ENCODE results near the gene SEMA4D.

The SEMA4D gene

DNA sequence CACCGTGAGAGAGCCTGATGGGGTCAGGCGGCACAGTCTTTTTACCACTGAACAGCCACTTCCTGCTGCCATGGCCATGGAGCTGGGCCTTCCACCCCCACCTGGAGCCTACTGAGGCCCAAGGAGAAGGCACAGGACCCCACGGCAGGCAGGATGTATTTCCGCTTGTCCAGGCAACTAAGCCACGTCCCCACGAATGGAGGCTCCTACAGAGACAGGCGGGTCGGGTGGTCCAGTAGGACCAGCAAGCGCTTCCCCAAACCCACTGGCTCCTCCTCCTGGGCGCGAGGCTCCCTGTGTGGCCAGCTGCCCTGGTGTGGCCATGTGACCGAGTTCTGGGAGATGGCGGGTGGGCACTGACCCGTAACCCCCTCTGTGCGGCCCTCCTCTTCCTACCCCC is 113.1 kb downstream of the SEMA4D start:
- H4K20me1 ChIP-seq (ENCODE audit: insufficient read depth, low read length): peaks cover 21% of the 10 kb centered on the region
- ATAC-seq (ENCODE audit: insufficient read depth, low read depth) (no peak), DNase-seq (no peak)
- H3K79me2 ChIP-seq (ENCODE audit: insufficient read depth, low read length): no peaks in the 10 kb centered on the region
- H3K9me3 ChIP-seq (ENCODE audit: insufficient read depth, low read length, severe bottlenecking): no peaks in the 10 kb centered on the region
- no peak overlapping the region for H3K4me3 ChIP-seq (ENCODE audit: low read depth in 1 of 2, low read length in 2 of 2)
- peaks cover 98% of the 10 kb centered on the region for H3K36me3 ChIP-seq (ENCODE audit: insufficient read depth, low read length)
- H3K9ac ChIP-seq (ENCODE audit: low read depth, low read length): no peak overlapping the region
- no peak overlapping the region for H3K4me2 ChIP-seq (ENCODE audit: insufficient read depth, low read length)
- no peak overlapping the region for H2AFZ ChIP-seq (ENCODE audit: low read depth, low read length)
- no peaks in the 10 kb centered on the region for H3K27me3 ChIP-seq (ENCODE audit: insufficient read depth, low read length, poor library complexity)
- TF ChIP-seq, protein P1, sequence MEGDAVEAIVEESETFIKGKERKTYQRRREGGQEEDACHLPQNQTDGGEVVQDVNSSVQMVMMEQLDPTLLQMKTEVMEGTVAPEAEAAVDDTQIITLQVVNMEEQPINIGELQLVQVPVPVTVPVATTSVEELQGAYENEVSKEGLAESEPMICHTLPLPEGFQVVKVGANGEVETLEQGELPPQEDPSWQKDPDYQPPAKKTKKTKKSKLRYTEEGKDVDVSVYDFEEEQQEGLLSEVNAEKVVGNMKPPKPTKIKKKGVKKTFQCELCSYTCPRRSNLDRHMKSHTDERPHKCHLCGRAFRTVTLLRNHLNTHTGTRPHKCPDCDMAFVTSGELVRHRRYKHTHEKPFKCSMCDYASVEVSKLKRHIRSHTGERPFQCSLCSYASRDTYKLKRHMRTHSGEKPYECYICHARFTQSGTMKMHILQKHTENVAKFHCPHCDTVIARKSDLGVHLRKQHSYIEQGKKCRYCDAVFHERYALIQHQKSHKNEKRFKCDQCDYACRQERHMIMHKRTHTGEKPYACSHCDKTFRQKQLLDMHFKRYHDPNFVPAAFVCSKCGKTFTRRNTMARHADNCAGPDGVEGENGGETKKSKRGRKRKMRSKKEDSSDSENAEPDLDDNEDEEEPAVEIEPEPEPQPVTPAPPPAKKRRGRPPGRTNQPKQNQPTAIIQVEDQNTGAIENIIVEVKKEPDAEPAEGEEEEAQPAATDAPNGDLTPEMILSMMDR (IDR thresholded peaks at IDR 0.05; ENCODE audit: borderline replicate concordance, extremely low read depth, low read length, poor library complexity, severe bottlenecking): no peak
- TF ChIP-seq EZH2 (IDR thresholded peaks at IDR 0.05; ENCODE audit: borderline replicate concordance, low read depth, low read length, severe bottlenecking): no peak
- no peak overlapping the region for H3K27ac ChIP-seq (ENCODE audit: low read length)
- H3K4me1 ChIP-seq (ENCODE audit: insufficient read depth, low read length): no peaks in the 10 kb centered on the region

DNA sequence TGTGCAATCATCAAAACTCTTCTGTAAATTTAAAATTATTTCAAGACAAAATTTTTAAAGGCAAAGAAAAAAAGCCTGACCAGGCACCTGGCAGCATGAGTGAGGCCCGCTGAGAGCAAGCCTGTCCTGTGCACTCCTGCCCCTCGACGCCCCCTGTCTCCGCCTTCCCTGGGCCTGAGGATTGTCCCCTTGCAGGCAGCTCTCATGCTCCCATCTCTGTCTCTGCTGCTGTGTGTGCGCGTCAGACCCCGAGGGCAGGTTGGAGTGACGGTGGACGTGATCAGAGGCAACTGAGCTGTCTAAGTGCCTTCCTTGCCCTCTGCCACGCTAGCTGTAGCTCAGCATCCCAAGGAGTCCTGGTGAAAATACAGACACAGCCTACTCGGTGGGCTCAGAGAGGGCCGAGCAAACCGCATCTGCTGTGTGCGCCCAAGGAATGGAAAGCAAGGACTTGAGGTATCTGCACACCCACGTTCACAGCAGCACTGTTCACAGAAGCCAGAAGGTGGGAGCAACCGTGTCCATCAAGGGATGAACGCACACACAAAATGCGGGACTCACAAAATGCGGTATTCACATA is 114.1 kb downstream of the SEMA4D start:
- no peaks in the 10 kb centered on the region for H3K9me3 ChIP-seq (ENCODE audit: insufficient read depth, low read length, severe bottlenecking)
- no peak overlapping the region for H3K9ac ChIP-seq (ENCODE audit: low read depth, low read length)
- peaks cover 21% of the 10 kb centered on the region for H4K20me1 ChIP-seq (ENCODE audit: insufficient read depth, low read length)
- no peak overlapping the region for H3K4me3 ChIP-seq (ENCODE audit: low read depth in 1 of 2, low read length in 2 of 2)
- no peak overlapping the region for H3K27ac ChIP-seq (ENCODE audit: low read length)
- no peak for TF ChIP-seq EZH2 (IDR thresholded peaks at IDR 0.05; ENCODE audit: borderline replicate concordance, low read depth, low read length, severe bottlenecking)
- TF ChIP-seq, protein P1 (IDR thresholded peaks at IDR 0.05; ENCODE audit: borderline replicate concordance, extremely low read depth, low read length, poor library complexity, severe bottlenecking): no peak
- no peaks in the 10 kb centered on the region for H3K79me2 ChIP-seq (ENCODE audit: insufficient read depth, low read length)
- no peaks in the 10 kb centered on the region for H3K4me1 ChIP-seq (ENCODE audit: insufficient read depth, low read length)
- no peaks in the 10 kb centered on the region for H3K27me3 ChIP-seq (ENCODE audit: insufficient read depth, low read length, poor library complexity)
- no peak overlapping the region for H3K4me2 ChIP-seq (ENCODE audit: insufficient read depth, low read length)
- H2AFZ ChIP-seq (ENCODE audit: low read depth, low read length): no peak overlapping the region
- no peak for DNase-seq
- H3K36me3 ChIP-seq (ENCODE audit: insufficient read depth, low read length): peaks cover 98% of the 10 kb centered on the region
- no peak for ATAC-seq (ENCODE audit: insufficient read depth, low read depth)

DNA sequence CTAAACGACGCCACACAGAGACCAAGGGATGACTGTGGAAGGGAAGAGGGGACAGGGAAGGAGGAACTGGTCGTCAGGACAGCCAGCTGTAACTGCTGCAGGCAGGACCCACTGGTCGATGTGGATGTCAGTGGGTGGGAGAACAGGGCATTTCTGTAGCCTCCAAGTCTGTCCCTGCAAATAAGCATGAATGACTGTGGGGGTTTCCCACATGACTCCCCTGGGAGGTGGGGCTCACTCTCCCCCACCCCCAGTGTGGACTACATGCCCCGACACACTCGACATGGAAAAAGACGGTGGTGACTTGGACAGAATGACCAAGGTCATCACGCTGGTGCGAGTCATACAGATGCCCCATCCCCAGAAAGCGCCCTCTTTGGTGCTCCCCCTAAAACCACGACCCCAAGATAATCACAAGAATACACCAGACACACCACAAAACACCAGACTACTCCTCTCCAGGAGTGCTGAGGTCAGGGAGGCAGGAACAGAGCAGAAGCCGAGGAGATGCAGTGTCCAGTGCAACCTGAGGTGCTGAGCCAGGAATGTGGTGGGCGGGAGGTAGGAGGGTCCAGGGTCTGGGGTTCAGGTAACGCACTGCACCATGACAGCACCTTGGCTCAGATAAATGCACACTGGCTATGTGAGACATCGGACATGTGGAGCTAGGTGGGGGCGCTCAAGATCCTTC is 114.7 kb downstream of the SEMA4D start:
- TF ChIP-seq EZH2 (IDR thresholded peaks at IDR 0.05; ENCODE audit: borderline replicate concordance, low read depth, low read length, severe bottlenecking): no peak
- TF ChIP-seq, protein P1 (IDR thresholded peaks at IDR 0.05; ENCODE audit: borderline replicate concordance, extremely low read depth, low read length, poor library complexity, severe bottlenecking): peak; percentile 1
- DNase-seq (no peak), ATAC-seq (ENCODE audit: insufficient read depth, low read depth) (no peak)
- Histone ChIP-seq H3K9ac (ENCODE audit: low read depth, low read length) (no peak overlapping the region), H3K27me3 (ENCODE audit: insufficient read depth, low read length, poor library complexity) (no peaks in the 10 kb centered on the region), H3K4me1 (ENCODE audit: insufficient read depth, low read length) (no peaks in the 10 kb centered on the region), H3K4me3 (ENCODE audit: low read depth in 1 of 2, low read length in 2 of 2) (no peak overlapping the region), H3K36me3 (ENCODE audit: insufficient read depth, low read length) (peaks cover 98% of the 10 kb centered on the region), H2AFZ (ENCODE audit: low read depth, low read length) (no peak overlapping the region), H3K4me2 (ENCODE audit: insufficient read depth, low read length) (no peak overlapping the region), H3K27ac (ENCODE audit: low read length) (peak overlapping the region; percentile 8; the same call in 1 of the 2 replicates), H4K20me1 (ENCODE audit: insufficient read depth, low read length) (peaks cover 21% of the 10 kb centered on the region), H3K9me3 (ENCODE audit: insufficient read depth, low read length, severe bottlenecking) (no peaks in the 10 kb centered on the region), H3K79me2 (ENCODE audit: insufficient read depth, low read length) (no peaks in the 10 kb centered on the region)
